ENCODE results near the gene TWNK. TPM values are rescaled to one million over a fixed set of nuclear protein-coding genes. Genes with fewer than 3 reads are reported as not detected.
"Not testable (repeated sequence)": the region's sequence is repeated elsewhere in the genome, so short reads cannot be mapped to it uniquely, and the experiment has no call there.

TWNK gene
- total RNA-seq, 1 experiment from 2014 or later, result 14.5 TPM

GRCh38 chr10:101030496-101031127 is 43.3 kb downstream of the TWNK start:
- H3K4me2 ChIP-seq (ENCODE audit: low read depth, low read length, poor library complexity, severe bottlenecking), result peak overlapping the region; percentile 95
- H4K20me1 ChIP-seq (ENCODE audit: insufficient read depth, low read depth, low read length), result 0 out of 2 replicates have a peak, but pooled peaks cover 4% of the 10 kb centered on the region
- peak overlapping the region; percentile 73; the same call in 1 of the 2 replicates for H3K4me3 ChIP-seq (ENCODE audit: low read length)
- H3K9me2 ChIP-seq (replicated peaks; ENCODE audit: insufficient read depth, low read length), result no peaks in the 10 kb centered on the region
- no peaks in the 10 kb centered on the region for H3K36me3 ChIP-seq (ENCODE audit: insufficient read depth, low read length)
- H3K27ac ChIP-seq (ENCODE audit: low read length), result no peak overlapping the region
- no peak for DNase-seq
- H3K9me3 ChIP-seq (ENCODE audit: low read length), result no peaks in the 10 kb centered on the region
- H3K27me3 ChIP-seq (ENCODE audit: low read length), result no peaks in the 10 kb centered on the region
- peak overlapping the region; percentile 70 for H3K9ac ChIP-seq (ENCODE audit: low read length)
- H2AFZ ChIP-seq (ENCODE audit: low read length), result no peak overlapping the region; the same call in 1 of the 2 replicates
- H3K79me2 ChIP-seq (ENCODE audit: low read length), result no peaks in the 10 kb centered on the region
- H3K4me1 ChIP-seq (ENCODE audit: low read length), result peaks cover 29% of the 10 kb centered on the region

DNA sequence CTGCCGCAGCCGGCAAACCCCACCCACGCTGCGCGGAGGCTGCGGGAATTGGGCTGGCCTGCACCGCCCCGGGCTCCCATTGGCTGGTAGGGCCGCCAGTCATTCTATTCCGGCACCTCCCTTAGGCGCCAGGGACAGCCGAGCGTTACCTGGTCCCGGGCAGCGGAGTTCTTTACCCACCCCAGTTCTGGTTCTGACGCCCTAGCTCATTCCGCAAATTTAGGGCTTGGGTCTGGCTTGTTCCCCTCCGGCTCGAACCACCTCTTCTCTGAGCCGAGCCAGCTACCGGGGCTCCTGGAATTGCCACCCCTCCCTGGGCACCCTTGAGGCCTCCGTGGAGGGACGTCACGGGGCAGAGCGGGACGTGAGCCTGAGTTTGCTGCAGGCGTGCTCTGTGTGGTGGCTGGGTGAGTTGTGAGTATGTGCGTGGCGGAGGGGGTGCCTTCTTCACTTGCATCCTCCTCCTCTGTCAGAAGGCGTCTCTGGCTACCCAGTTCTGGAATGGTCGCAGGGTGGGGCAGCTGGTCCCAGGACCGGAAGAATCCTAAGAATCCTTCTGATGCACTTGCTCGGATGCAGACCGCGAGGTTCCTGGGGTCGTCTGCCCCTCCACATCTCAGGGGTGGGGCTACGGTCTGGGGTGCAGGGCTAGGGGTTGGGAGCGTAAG is 43.9 kb downstream of the TWNK start, which contains the start of the genes PDZD7 and SFXN3:
Gene PDZD7, minus strand, starts transcription at position 2 of the 668 bp plus-strand sequence. CDS start 910 bp downstream, outside the sequence.
Gene SFXN3, plus strand, starts transcription at position 107 of the 668 bp plus-strand sequence. CDS start 3,461 bp downstream, outside the sequence.
- H3K9me3 ChIP-seq (ENCODE audit: low read length), result no peaks in the 10 kb centered on the region
- no peak within 1 kb of the TSS for H3K27ac ChIP-seq (ENCODE audit: low read length)
- peak within 1 kb of the TSS; percentile 58; the same call in 1 of the 2 replicates for H2AFZ ChIP-seq (ENCODE audit: low read length)
- H3K4me2 ChIP-seq (ENCODE audit: low read depth, low read length, poor library complexity, severe bottlenecking), result peak within 1 kb of the TSS; percentile 95
- H3K4me1 ChIP-seq (ENCODE audit: low read length), result peaks cover 29% of the 10 kb centered on the region
- H3K9me2 ChIP-seq (replicated peaks; ENCODE audit: insufficient read depth, low read length), result no peaks in the 10 kb centered on the region
- no peaks in the 10 kb centered on the region for H3K36me3 ChIP-seq (ENCODE audit: insufficient read depth, low read length)
- H3K27me3 ChIP-seq (ENCODE audit: low read length), result no peaks in the 10 kb centered on the region
- H3K9ac ChIP-seq (ENCODE audit: low read length), result peak within 1 kb of the TSS; percentile 70
- 0 out of 2 replicates have a peak, but pooled peaks cover 4% of the 10 kb centered on the region for H4K20me1 ChIP-seq (ENCODE audit: insufficient read depth, low read depth, low read length)
- DNase-seq, result peak; percentile 97
- no peaks in the 10 kb centered on the region for H3K79me2 ChIP-seq (ENCODE audit: low read length)
- H3K4me3 ChIP-seq (ENCODE audit: low read length), result peak within 1 kb of the TSS; percentile 73

- peak overlapping the region; percentile 70 for H3K9ac ChIP-seq (ENCODE audit: low read length)
- no peaks in the 10 kb centered on the region for H3K79me2 ChIP-seq (ENCODE audit: low read length)
- H4K20me1 ChIP-seq (ENCODE audit: insufficient read depth, low read depth, low read length), result 0 out of 2 replicates have a peak, but pooled peaks cover 4% of the 10 kb centered on the region
- H3K4me2 ChIP-seq (ENCODE audit: low read depth, low read length, poor library complexity, severe bottlenecking), result peak overlapping the region; percentile 95
- no peaks in the 10 kb centered on the region for H3K9me3 ChIP-seq (ENCODE audit: low read length)
- peak overlapping the region; percentile 73 for H3K4me3 ChIP-seq (ENCODE audit: low read length)
- peak; percentile 80 for DNase-seq
- peak overlapping the region; percentile 58; the same call in 1 of the 2 replicates for H2AFZ ChIP-seq (ENCODE audit: low read length)
- H3K4me1 ChIP-seq (ENCODE audit: low read length), result peaks cover 29% of the 10 kb centered on the region
- H3K36me3 ChIP-seq (ENCODE audit: insufficient read depth, low read length), result no peaks in the 10 kb centered on the region
- H3K27me3 ChIP-seq (ENCODE audit: low read length), result no peaks in the 10 kb centered on the region
- H3K27ac ChIP-seq (ENCODE audit: low read length), result no peak overlapping the region
- H3K9me2 ChIP-seq (replicated peaks; ENCODE audit: insufficient read depth, low read length), result no peaks in the 10 kb centered on the region
Observed at GRCh38 chr10:101031796-101032636, 44.7 kb downstream of the TWNK start.

DNA sequence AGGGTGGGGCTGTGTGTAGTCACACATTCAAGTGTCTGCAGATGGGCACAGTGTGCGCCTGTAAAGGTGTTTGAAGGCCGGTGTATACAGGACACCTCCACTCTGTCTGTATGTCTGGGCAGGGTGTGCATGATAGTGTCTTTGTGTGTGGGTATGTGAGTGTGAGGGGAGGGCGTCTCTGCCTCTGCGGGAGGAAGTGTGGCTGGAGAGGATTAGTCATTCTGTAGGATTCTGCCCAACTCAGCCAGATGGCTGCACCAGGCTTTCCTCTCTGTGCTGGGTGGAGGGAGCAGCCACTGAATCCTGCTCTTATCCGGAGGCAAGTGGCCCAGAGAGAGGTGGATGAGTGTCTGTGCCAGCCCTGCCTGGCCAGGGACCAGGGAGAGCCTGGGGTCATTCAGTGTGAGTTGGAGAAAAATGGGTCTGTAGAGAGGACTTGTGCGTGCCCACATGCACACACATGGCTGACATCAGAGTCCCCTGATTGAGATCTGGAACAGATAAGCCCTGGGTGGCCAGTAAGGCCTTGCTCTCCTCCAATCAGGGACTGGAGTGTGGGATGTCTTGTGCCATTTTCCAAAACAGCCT is 45.4 kb downstream of the TWNK start:
- H3K27ac ChIP-seq (ENCODE audit: low read length), result no peak overlapping the region
- H3K9ac ChIP-seq (ENCODE audit: low read length), result peak overlapping the region; percentile 70
- H2AFZ ChIP-seq (ENCODE audit: low read length), result peak overlapping the region; percentile 58; the same call in 1 of the 2 replicates
- no peaks in the 10 kb centered on the region for H3K36me3 ChIP-seq (ENCODE audit: insufficient read depth, low read length)
- H3K9me2 ChIP-seq (replicated peaks; ENCODE audit: insufficient read depth, low read length), result no peaks in the 10 kb centered on the region
- H3K4me2 ChIP-seq (ENCODE audit: low read depth, low read length, poor library complexity, severe bottlenecking), result peak overlapping the region; percentile 95
- H4K20me1 ChIP-seq (ENCODE audit: insufficient read depth, low read depth, low read length), result 0 out of 2 replicates have a peak, but pooled peaks cover 4% of the 10 kb centered on the region
- H3K9me3 ChIP-seq (ENCODE audit: low read length), result no peaks in the 10 kb centered on the region
- no peak for DNase-seq
- H3K27me3 ChIP-seq (ENCODE audit: low read length), result no peaks in the 10 kb centered on the region
- peaks cover 29% of the 10 kb centered on the region for H3K4me1 ChIP-seq (ENCODE audit: low read length)
- H3K4me3 ChIP-seq (ENCODE audit: low read length), result peak overlapping the region; percentile 73
- H3K79me2 ChIP-seq (ENCODE audit: low read length), result no peaks in the 10 kb centered on the region

DNA sequence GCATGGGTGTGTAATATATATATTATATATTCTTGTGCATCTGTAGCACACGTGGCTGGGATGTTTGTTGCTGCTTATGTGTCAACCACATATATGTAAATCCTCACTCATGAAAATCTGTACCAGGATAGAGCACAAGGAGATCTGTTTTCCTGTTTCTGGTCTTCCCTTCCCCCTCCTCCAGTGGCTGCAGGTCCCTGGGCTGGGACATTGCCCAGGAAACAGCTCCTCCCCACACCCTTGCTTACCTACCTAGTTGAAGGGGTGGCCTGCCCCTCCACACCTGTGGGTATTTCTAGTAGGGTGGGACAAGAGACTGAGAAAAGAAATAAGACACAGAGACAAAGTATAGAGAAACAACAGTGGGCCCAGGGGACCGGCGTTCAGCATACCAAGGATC is 45.9 kb downstream of the TWNK start:
- no peaks in the 10 kb centered on the region for H3K27me3 ChIP-seq (ENCODE audit: low read length)
- no peak overlapping the region for H3K27ac ChIP-seq (ENCODE audit: low read length)
- H2AFZ ChIP-seq (ENCODE audit: low read length), result no peak overlapping the region
- H4K20me1 ChIP-seq (ENCODE audit: insufficient read depth, low read depth, low read length), result 0 out of 2 replicates have a peak, but pooled peaks cover 4% of the 10 kb centered on the region
- H3K4me3 ChIP-seq (ENCODE audit: low read length), result no peak overlapping the region
- H3K9me2 ChIP-seq (replicated peaks; ENCODE audit: insufficient read depth, low read length), result no peaks in the 10 kb centered on the region
- H3K36me3 ChIP-seq (ENCODE audit: insufficient read depth, low read length), result no peaks in the 10 kb centered on the region
- H3K9me3 ChIP-seq (ENCODE audit: low read length), result no peaks in the 10 kb centered on the region
- peak overlapping the region; percentile 95 for H3K4me2 ChIP-seq (ENCODE audit: low read depth, low read length, poor library complexity, severe bottlenecking)
- no peak overlapping the region for H3K9ac ChIP-seq (ENCODE audit: low read length)
- H3K79me2 ChIP-seq (ENCODE audit: low read length), result no peaks in the 10 kb centered on the region
- no peak for DNase-seq
- H3K4me1 ChIP-seq (ENCODE audit: low read length), result peaks cover 29% of the 10 kb centered on the region

DNA sequence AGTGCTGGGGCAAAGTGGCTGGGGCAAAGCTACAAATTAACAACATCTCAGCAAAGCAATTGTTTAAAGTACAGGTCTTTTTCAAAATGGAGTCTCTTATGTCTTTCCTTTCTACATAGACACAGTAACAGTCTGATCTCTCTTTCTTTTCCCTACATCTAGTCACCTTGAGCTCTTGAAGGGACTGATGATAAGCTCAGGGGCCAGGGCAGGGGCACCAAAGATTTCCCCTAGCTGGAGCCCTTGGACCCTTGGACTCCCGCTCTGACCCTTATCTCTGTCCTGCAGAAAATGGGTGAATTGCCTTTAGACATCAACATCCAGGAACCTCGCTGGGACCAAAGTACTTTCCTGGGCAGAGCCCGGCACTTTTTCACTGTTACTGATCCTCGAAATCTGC is 47.1 kb downstream of the TWNK start:
- H3K27ac ChIP-seq (ENCODE audit: low read length); H3K9ac ChIP-seq (ENCODE audit: low read length); H3K4me3 ChIP-seq (ENCODE audit: low read length); H3K4me2 ChIP-seq (ENCODE audit: low read depth, low read length, poor library complexity, severe bottlenecking); DNase-seq; H3K9me2 ChIP-seq (replicated peaks; ENCODE audit: insufficient read depth, low read length); H3K9me3 ChIP-seq (ENCODE audit: low read length); H4K20me1 ChIP-seq (ENCODE audit: insufficient read depth, low read depth, low read length); H3K27me3 ChIP-seq (ENCODE audit: low read length); H3K36me3 ChIP-seq (ENCODE audit: insufficient read depth, low read length); H2AFZ ChIP-seq (ENCODE audit: low read length); H3K79me2 ChIP-seq (ENCODE audit: low read length): not testable (repeated sequence)
- H3K4me1 ChIP-seq (ENCODE audit: low read length), result peaks cover 25% of the 10 kb centered on the region

GRCh38 chr10:101035314-101035713 is 48.0 kb downstream of the TWNK start:
- no peaks in the 10 kb centered on the region for H3K9me2 ChIP-seq (replicated peaks; ENCODE audit: insufficient read depth, low read length)
- no peaks in the 10 kb centered on the region for H3K9me3 ChIP-seq (ENCODE audit: low read length)
- no peak overlapping the region for H3K9ac ChIP-seq (ENCODE audit: low read length)
- H3K79me2 ChIP-seq (ENCODE audit: low read length), result no peaks in the 10 kb centered on the region
- H3K4me2 ChIP-seq (ENCODE audit: low read depth, low read length, poor library complexity, severe bottlenecking), result no peak overlapping the region
- no peak overlapping the region for H2AFZ ChIP-seq (ENCODE audit: low read length)
- no peak overlapping the region for H3K27ac ChIP-seq (ENCODE audit: low read length)
- H3K27me3 ChIP-seq (ENCODE audit: low read length), result no peaks in the 10 kb centered on the region
- no peaks in the 10 kb centered on the region for H3K36me3 ChIP-seq (ENCODE audit: insufficient read depth, low read length)
- H3K4me1 ChIP-seq (ENCODE audit: low read length), result peaks cover 25% of the 10 kb centered on the region
- 0 out of 2 replicates have a peak, but pooled peaks cover under 1% of the 10 kb centered on the region for H4K20me1 ChIP-seq (ENCODE audit: insufficient read depth, low read depth, low read length)
- no peak overlapping the region for H3K4me3 ChIP-seq (ENCODE audit: low read length)
- no peak for DNase-seq
